Measurements from ENCODE around the gene SLC39A10. TPM values are rescaled to one million over a fixed set of nuclear protein-coding genes. Genes with fewer than 3 reads are reported as not detected.
"Not testable (repeated sequence)": the region's sequence is repeated elsewhere in the genome, so short reads cannot be mapped to it uniquely, and the experiment has no call there.

The SLC39A10 gene
- total and polyA plus RNA-seq, 3 donors from 2014 or later: 23.3 to 43.4 (median 34.7) TPM

DNA sequence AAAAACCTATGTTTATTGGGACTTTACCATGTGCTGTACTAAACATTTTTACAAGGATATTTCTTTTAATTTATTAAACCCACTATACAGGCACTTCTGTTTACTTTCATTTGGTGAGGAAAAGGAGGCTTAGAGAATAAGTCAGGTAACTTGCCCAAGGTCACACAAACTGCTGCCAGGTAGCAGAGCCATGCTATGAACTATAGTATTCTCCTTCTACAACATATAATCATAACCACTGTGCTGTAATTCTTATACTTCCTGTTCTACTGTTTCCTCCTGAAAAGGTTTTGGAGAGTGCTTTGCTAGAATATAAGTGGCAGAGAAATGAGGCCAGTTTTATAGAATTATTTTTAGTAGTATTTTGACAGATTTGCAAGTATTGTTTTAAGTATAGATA lies 29.5 kb downstream of the SLC39A10 start:
- H3K36me3 ChIP-seq (ENCODE audit: low read depth, missing control alignments): no peaks in the 10 kb centered on the region
- no peaks in the 10 kb centered on the region for H3K4me1 ChIP-seq
- H3K4me3 ChIP-seq: no peak overlapping the region
- no peak for DNase-seq
- H3K27ac ChIP-seq: no peak overlapping the region
- TF ChIP-seq, protein P1, sequence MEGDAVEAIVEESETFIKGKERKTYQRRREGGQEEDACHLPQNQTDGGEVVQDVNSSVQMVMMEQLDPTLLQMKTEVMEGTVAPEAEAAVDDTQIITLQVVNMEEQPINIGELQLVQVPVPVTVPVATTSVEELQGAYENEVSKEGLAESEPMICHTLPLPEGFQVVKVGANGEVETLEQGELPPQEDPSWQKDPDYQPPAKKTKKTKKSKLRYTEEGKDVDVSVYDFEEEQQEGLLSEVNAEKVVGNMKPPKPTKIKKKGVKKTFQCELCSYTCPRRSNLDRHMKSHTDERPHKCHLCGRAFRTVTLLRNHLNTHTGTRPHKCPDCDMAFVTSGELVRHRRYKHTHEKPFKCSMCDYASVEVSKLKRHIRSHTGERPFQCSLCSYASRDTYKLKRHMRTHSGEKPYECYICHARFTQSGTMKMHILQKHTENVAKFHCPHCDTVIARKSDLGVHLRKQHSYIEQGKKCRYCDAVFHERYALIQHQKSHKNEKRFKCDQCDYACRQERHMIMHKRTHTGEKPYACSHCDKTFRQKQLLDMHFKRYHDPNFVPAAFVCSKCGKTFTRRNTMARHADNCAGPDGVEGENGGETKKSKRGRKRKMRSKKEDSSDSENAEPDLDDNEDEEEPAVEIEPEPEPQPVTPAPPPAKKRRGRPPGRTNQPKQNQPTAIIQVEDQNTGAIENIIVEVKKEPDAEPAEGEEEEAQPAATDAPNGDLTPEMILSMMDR (IDR thresholded peaks at IDR 0.05): no peak
- no peak for TF ChIP-seq POLR2A (IDR thresholded peaks at IDR 0.05)
- intact Hi-C loops (cut with DNase I; ENCODE audit: low total_unique reads): no loop called here
- H3K27me3 ChIP-seq: no peaks in the 10 kb centered on the region
- no peaks in the 10 kb centered on the region for H3K9me3 ChIP-seq

DNA sequence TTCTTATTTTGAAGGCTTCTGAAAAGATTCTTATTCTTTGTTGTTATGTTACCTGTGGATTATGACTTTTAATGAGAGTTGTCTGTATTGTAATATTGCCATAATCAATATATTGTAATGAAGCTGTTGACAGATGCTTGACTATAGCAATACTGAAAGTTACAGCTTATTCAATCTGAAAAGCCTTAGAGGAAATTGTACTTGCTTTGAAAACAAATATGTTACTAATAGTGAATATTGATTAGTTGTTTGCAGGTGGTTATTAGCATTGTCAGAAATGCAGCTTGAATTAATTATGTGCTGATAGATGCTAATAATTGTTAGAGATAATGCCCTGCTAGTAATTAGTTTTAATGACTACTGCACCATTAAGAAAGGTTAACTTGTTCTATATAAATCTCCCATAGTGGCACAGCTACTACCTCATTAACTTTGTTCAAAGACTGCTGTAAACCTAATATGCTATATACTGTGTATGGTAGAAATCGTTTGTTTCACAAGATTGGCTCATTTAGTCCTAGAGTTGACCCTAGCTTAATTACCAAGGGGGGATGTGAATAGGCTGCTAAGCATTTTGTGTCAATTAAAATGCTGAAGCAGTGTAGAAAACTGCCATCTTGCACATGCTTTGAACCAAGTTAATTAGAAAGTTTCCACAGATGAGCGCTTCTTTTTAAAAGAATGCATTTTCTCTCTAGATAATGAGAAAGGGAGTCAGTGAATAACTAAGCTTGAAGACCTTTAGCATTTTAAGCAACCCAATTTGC lies 30.5 kb downstream of the SLC39A10 start:
- no peak overlapping the region for H3K4me3 ChIP-seq
- no peak overlapping the region for H3K27ac ChIP-seq
- no peaks in the 10 kb centered on the region for H3K9me3 ChIP-seq
- TF ChIP-seq, protein P1 (IDR thresholded peaks at IDR 0.05): no peak
- TF ChIP-seq POLR2A (IDR thresholded peaks at IDR 0.05): no peak
- intact Hi-C loops (cut with DNase I; ENCODE audit: low total_unique reads): no loop called here
- H3K36me3 ChIP-seq (ENCODE audit: low read depth, missing control alignments): no peaks in the 10 kb centered on the region
- DNase-seq: no peak
- WGBS, 2 donors: 45 to 48% methylated on average over 2 of the region's 2 CpGs
- H3K4me1 ChIP-seq: no peaks in the 10 kb centered on the region
- H3K27me3 ChIP-seq: no peaks in the 10 kb centered on the region

DNA sequence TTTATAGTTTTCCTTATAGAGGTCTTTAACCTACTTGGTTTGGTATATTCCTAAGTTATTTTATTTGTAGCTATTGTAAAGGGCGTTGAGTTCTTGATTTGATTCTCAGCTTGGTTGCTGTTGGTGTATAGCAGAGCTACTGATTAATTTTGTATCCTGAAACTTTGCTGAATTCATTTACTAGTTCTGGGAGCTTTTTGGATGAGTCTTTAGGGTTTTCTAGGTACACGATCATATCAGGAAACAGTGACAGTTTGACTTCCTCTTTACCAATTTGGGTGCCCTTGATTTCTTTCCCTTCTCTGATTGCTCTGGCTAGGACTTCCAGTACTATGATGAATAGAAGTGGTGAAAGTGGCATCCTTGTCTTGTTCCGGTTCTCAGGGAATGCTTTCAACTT lies 35.5 kb downstream of the SLC39A10 start:
- intact Hi-C loops (cut with DNase I; ENCODE audit: low total_unique reads): not testable (repeated sequence)

DNA sequence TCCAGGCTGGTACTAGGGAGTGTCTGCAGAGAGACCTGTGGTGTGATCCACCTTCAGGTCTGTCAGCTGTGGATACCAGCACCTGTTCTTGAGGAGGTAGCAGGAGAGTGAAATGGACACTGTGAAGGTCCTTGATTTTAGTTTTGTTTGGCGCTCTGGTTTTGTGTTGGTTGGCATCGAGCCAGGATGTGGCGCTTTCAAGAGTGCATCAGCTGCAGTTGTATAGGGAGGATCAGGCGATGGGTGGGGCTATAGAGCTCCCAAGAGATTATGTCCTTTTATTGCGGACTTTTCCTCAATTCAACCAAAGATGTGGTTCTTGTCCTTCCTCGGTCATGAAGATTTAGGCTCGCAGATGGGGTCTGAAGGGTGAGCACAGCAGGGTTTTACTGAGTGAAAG lies 37.5 kb downstream of the SLC39A10 start:
- WGBS, 2 donors: 79 to 91% methylated on average over 6 to 7 of the region's 7 CpGs
- Histone ChIP-seq H3K4me1 (no peaks in the 10 kb centered on the region), H3K36me3 (ENCODE audit: low read depth, missing control alignments) (no peaks in the 10 kb centered on the region), H3K27me3 (no peaks in the 10 kb centered on the region), H3K4me3 (no peak overlapping the region), H3K9me3 (no peaks in the 10 kb centered on the region), H3K27ac (no peak overlapping the region)
- DNase-seq: no peak
- TF ChIP-seq, protein P1 (IDR thresholded peaks at IDR 0.05): no peak
- TF ChIP-seq POLR2A (IDR thresholded peaks at IDR 0.05): no peak
- intact Hi-C loops (cut with DNase I; ENCODE audit: low total_unique reads): no loop called here

More for the DNA sequence above, 35.5 kb downstream of the SLC39A10 start:
- not testable (repeated sequence) for H3K4me3 ChIP-seq; H3K9me3 ChIP-seq; H3K4me1 ChIP-seq; H3K27me3 ChIP-seq; H3K36me3 ChIP-seq (ENCODE audit: low read depth, missing control alignments); DNase-seq; H3K27ac ChIP-seq
- WGBS, 2 donors: 84 to 91% methylated on average over 3 of the region's 3 CpGs

DNA sequence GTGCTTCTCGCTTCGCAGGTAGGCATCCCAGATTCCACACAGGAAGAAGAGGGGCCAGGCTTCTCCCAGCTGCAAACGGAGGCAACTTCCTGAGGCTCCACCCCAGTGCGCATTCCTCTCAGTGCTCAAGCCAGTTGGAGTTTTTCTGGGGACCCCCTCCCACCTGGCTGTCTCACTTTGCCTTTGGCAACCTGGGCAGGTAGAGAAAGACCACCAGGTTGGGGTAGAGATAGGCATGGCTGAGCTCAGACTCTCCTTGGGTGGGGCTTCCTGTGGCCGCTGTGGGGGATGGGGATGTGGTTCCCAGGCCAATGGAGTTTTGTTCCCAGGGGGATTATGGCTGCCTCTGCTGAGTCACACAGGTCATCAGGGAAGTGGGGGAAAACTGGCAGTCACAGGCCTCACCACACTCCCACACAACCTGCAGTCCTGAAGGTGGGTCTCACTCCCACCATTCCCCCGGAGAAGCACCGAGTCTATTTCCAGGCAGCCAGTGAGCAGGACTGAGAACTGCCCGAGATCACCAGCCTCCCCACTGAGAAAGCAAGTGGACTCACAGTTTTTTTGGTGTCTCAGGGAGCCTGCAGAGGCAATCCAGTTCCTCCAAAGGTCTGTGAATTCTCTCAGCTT lies 38.1 kb downstream of the SLC39A10 start:
- H3K27ac ChIP-seq: no peak overlapping the region
- 70 to 78% methylated on average over 5 to 8 of the region's 8 CpGs for WGBS, 2 donors
- TF ChIP-seq, protein P1 (IDR thresholded peaks at IDR 0.05): no peak
- TF ChIP-seq POLR2A (IDR thresholded peaks at IDR 0.05): no peak
- no peaks in the 10 kb centered on the region for H3K27me3 ChIP-seq
- no peaks in the 10 kb centered on the region for H3K4me1 ChIP-seq
- no peaks in the 10 kb centered on the region for H3K36me3 ChIP-seq (ENCODE audit: low read depth, missing control alignments)
- no peaks in the 10 kb centered on the region for H3K9me3 ChIP-seq
- no peak overlapping the region for H3K4me3 ChIP-seq
- intact Hi-C loops (cut with DNase I; ENCODE audit: low total_unique reads): no loop called here
- DNase-seq: no peak
